GM12878 (cell line): Measurements from ENCODE around the gene SCYL1. TPM values are rescaled to one million over a fixed set of nuclear protein-coding genes. Genes with fewer than 3 reads are reported as not detected.

Source experiments
- ESRRA ChIP-seq: IDR thresholded peaks from 2 replicates; pipeline ENCODE4 v1.6.1; 2012; ENCODE audit warnings: mild to moderate bottlenecking, low read length, improper control_type of control experiment
- IKZF1 ChIP-seq: fragments of 450-650 bp; conservative IDR thresholded peaks from 2 replicates; pipeline ENCODE4 v1.6.1; 2017; ENCODE audit warnings: antibody characterized with exemption, mild to moderate bottlenecking
- NKRF ChIP-seq: fragments of 450-650 bp; conservative IDR thresholded peaks from 2 replicates; pipeline ENCODE4 v1.6.1; 2017; ENCODE audit warnings: mild to moderate bottlenecking, moderate library complexity
- POLR2AphosphoS2 ChIP-seq: IDR thresholded peaks from 2 replicates; pipeline ENCODE4 v1.6.1; 2011; ENCODE audit warnings: low read depth, mild to moderate bottlenecking, low read length, improper control_type of control experiment, moderate library complexity
- RELA ChIP-seq: fragments of 450-650 bp; IDR thresholded peaks from 2 replicates; pipeline ENCODE4 v1.8.0; 2014; ENCODE audit warnings: borderline replicate concordance; ENCODE audit not compliant: partially characterized antibody
- STAT1 ChIP-seq: fragments of 450-650 bp; conservative IDR thresholded peaks from 2 replicates; pipeline ENCODE4 v1.6.1; 2014; ENCODE audit warnings: antibody characterized with exemption, mild to moderate bottlenecking
- SUZ12 ChIP-seq: fragments of 200-600 bp; sonication (generic); IDR thresholded peaks from one replicate; pipeline ENCODE4 v1.6.1; 2018; ENCODE audit warnings: antibody characterized with exemption, mild to moderate bottlenecking; ENCODE audit not compliant: unreplicated experiment
- polyA plus RNA-seq, 11 experiments: library from polyadenylated mRNA; depleted of rRNA in 4 of 11; unstranded in 6 of 11; stranded (reverse) in 5 of 11; fragments of >200 nt; fragmentation: Nextera tagmentation in 4 of 11; fragmentation: Illumina TruSeq in 1 of 11; extraction: Ambion mirVana in 4 of 11; extraction: Trizol in 1 of 11; gene quantifications; 1 replicate in 1 of 11; 2 replicates in 10 of 11; pipeline versions ENCODE4 v1.2.1 to v1.2.3, GENCODE V29; 2011 to 2016; ENCODE audit warnings: inconsistent platforms in 2 of 11, missing spikeins in 2 of 11, low read depth in 1 of 11
- total RNA-seq, 4 experiments: library from RNA; depleted of rRNA in 3 of 4; stranded (reverse); fragments of >200 nt in 3 of 4; fragmentation: Illumina TruSeq in 1 of 4; extraction: Trizol in 1 of 4; gene quantifications; 2 replicates each; pipeline versions ENCODE4 v1.2.1 to v1.2.3, GENCODE V29; 2013 to 2021
- TF ChIP-seq, protein P1 (sequence below): fragments of 450-650 bp; IDR thresholded peaks from 2 replicates; pipeline ENCODE4 v1.6.1; 2016; ENCODE audit warnings: mild to moderate bottlenecking, moderate library complexity, borderline replicate concordance
- TF ChIP-seq, protein P2 (sequence below): fragments of 450-650 bp; IDR thresholded peaks from 2 replicates; pipeline ENCODE4 v1.6.1; 2016; ENCODE audit warnings: mild to moderate bottlenecking

The SCYL1 gene
- total and polyA plus RNA-seq, 10 of the 15 experiments (the other 5 are each of a cell fraction or from before 2014, with no cell fraction given) = 0.80 to 82.7 (median 51.2) TPM

- TF ChIP-seq POLR2AphosphoS2 (peak; percentile 42; the same call in 1 of the 2 replicates), RELA (no peak), NKRF (0 out of 2 replicates have a peak, but pooled peaks have one; percentile 25), STAT1 (no peak), ESRRA (no peak), IKZF1 (peak; percentile 93), SUZ12 (no peak)
- TF ChIP-seq, protein P1, sequence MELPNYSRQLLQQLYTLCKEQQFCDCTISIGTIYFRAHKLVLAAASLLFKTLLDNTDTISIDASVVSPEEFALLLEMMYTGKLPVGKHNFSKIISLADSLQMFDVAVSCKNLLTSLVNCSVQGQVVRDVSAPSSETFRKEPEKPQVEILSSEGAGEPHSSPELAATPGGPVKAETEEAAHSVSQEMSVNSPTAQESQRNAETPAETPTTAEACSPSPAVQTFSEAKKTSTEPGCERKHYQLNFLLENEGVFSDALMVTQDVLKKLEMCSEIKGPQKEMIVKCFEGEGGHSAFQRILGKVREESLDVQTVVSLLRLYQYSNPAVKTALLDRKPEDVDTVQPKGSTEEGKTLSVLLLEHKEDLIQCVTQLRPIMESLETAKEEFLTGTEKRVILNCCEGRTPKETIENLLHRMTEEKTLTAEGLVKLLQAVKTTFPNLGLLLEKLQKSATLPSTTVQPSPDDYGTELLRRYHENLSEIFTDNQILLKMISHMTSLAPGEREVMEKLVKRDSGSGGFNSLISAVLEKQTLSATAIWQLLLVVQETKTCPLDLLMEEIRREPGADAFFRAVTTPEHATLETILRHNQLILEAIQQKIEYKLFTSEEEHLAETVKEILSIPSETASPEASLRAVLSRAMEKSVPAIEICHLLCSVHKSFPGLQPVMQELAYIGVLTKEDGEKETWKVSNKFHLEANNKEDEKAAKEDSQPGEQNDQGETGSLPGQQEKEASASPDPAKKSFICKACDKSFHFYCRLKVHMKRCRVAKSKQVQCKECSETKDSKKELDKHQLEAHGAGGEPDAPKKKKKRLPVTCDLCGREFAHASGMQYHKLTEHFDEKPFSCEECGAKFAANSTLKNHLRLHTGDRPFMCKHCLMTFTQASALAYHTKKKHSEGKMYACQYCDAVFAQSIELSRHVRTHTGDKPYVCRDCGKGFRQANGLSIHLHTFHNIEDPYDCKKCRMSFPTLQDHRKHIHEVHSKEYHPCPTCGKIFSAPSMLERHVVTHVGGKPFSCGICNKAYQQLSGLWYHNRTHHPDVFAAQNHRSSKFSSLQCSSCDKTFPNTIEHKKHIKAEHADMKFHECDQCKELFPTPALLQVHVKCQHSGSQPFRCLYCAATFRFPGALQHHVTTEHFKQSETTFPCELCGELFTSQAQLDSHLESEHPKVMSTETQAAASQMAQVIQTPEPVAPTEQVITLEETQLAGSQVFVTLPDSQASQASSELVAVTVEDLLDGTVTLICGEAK = no peak
- TF ChIP-seq, protein P2, sequence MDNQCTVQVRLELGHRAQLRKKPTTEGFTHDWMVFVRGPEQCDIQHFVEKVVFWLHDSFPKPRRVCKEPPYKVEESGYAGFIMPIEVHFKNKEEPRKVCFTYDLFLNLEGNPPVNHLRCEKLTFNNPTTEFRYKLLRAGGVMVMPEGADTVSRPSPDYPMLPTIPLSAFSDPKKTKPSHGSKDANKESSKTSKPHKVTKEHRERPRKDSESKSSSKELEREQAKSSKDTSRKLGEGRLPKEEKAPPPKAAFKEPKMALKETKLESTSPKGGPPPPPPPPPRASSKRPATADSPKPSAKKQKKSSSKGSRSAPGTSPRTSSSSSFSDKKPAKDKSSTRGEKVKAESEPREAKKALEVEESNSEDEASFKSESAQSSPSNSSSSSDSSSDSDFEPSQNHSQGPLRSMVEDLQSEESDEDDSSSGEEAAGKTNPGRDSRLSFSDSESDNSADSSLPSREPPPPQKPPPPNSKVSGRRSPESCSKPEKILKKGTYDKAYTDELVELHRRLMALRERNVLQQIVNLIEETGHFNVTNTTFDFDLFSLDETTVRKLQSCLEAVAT = peak; percentile 75
- TF ChIP-seq, all 136 proteins: peak for 15
Measured at GRCh38 chr11:65493367-65494176, 31.3 kb upstream of the SCYL1 start (continued).
